Upper lobe of right lung (tissue), 1 donor: ENCODE measurements around the gene OMD. TPM values are rescaled to one million over a fixed set of nuclear protein-coding genes. Genes with fewer than 3 reads are reported as not detected.

Experiments
- ATAC-seq: fragments of 200-7000 bp; cut with Tn5 transposase; one replicate; pipeline ENCODE4 v1.9.1; 2020; ENCODE audit warnings: mild to moderate bottlenecking, moderate library complexity
- DNase-seq: peaks from one replicate; pipeline ENCODE4 v3.0.0-alpha.2; 2020
- H3K27ac ChIP-seq: fragments of 200-600 bp; one replicate; pipeline ENCODE4 v1.8.0; 2022
- H3K27me3 ChIP-seq: fragments of 200-600 bp; one replicate; pipeline ENCODE4 v1.8.0; 2022; ENCODE audit warnings: mild to moderate bottlenecking
- H3K36me3 ChIP-seq: fragments of 200-600 bp; one replicate; pipeline ENCODE4 v1.8.0; 2022
- H3K4me1 ChIP-seq: fragments of 200-600 bp; one replicate; pipeline ENCODE4 v1.8.0; 2022
- H3K4me3 ChIP-seq: fragments of 200-600 bp; one replicate; pipeline ENCODE4 v1.8.0; 2022; ENCODE audit warnings: mild to moderate bottlenecking
- H3K9me3 ChIP-seq: fragments of 200-600 bp; one replicate; pipeline ENCODE4 v1.8.0; 2022
- CTCF ChIP-seq: fragments of 200-600 bp; IDR thresholded peaks from one replicate; pipeline ENCODE4 v1.8.0; 2022; ENCODE audit warnings: antibody characterized with exemption
- intact Hi-C: fragments of 100-400 bp; cut with DNase I; formaldehyde crosslinking; loops from one replicate; pipeline ENCODE4 v1.11.0; 2022
- total RNA-seq: library from RNA; stranded (reverse); fragmentation: NEBNext Ultra II Directional; extraction: Animal tissue kit (Norgen Biotek cat#: 25700); gene quantifications from one replicate; pipeline ENCODE4 v1.2.1, GENCODE V29; 2021
- donor health status: DM: no; HTN: yes; CAD: no; lungs with severe emphysema.

OMD gene
- total RNA-seq, 1 donor from 2014 or later = 6.5 TPM

- Histone ChIP-seq H3K4me3 (no peak overlapping the region), H3K27me3 (no peaks in the 10 kb centered on the region), H3K36me3 (no peaks in the 10 kb centered on the region), H3K4me1 (no peaks in the 10 kb centered on the region), H3K9me3 (no peaks in the 10 kb centered on the region), H3K27ac (no peak overlapping the region)
- no peak for TF ChIP-seq CTCF
- ATAC-seq = no peak
- intact Hi-C loops = no loop called here
- DNase-seq = no peak
These were observed 42.5 kb downstream of the OMD start for GRCh38 chr9:92381775-92382174.

GRCh38 chr9:92380603-92381002 is 43.7 kb downstream of the OMD start:
- no peaks in the 10 kb centered on the region for H3K27me3 ChIP-seq
- no peaks in the 10 kb centered on the region for H3K4me1 ChIP-seq
- intact Hi-C loops = no loop called here
- no peak for TF ChIP-seq CTCF
- H3K9me3 ChIP-seq = no peaks in the 10 kb centered on the region
- no peaks in the 10 kb centered on the region for H3K36me3 ChIP-seq
- no peak overlapping the region for H3K4me3 ChIP-seq
- no peak for ATAC-seq
- no peak overlapping the region for H3K27ac ChIP-seq
- no peak for DNase-seq

- DNase-seq (no peak), ATAC-seq (no peak)
- Histone ChIP-seq H3K27me3 (no peaks in the 10 kb centered on the region), H3K4me1 (no peaks in the 10 kb centered on the region), H3K4me3 (no peak overlapping the region), H3K27ac (no peak overlapping the region), H3K36me3 (no peaks in the 10 kb centered on the region), H3K9me3 (no peaks in the 10 kb centered on the region)
- TF ChIP-seq CTCF = no peak
- intact Hi-C loops = no loop called here
These were observed 45.3 kb downstream of the OMD start for GRCh38 chr9:92378865-92379560.

- TF ChIP-seq CTCF = no peak
- ATAC-seq = no peak
- H3K27me3 ChIP-seq = no peaks in the 10 kb centered on the region
- no peak for DNase-seq
- no peaks in the 10 kb centered on the region for H3K9me3 ChIP-seq
- H3K27ac ChIP-seq = no peak overlapping the region
- H3K4me3 ChIP-seq = no peak overlapping the region
- intact Hi-C loops = no loop called here
- no peaks in the 10 kb centered on the region for H3K4me1 ChIP-seq
- H3K36me3 ChIP-seq = no peaks in the 10 kb centered on the region
These were observed 46.4 kb downstream of the OMD start for GRCh38 chr9:92377876-92378275.

- no peak overlapping the region for H3K4me3 ChIP-seq
- H3K9me3 ChIP-seq = no peaks in the 10 kb centered on the region
- no peaks in the 10 kb centered on the region for H3K36me3 ChIP-seq
- ATAC-seq (no peak), DNase-seq (no peak)
- H3K27me3 ChIP-seq = no peaks in the 10 kb centered on the region
- no peak for TF ChIP-seq CTCF
- intact Hi-C loops = no loop called here
- no peak overlapping the region for H3K27ac ChIP-seq
- H3K4me1 ChIP-seq = no peaks in the 10 kb centered on the region
These were observed 51.1 kb downstream of the OMD start for GRCh38 chr9:92373167-92373566.

GRCh38 chr9:92369075-92369474 is 55.2 kb downstream of the OMD start:
- no peaks in the 10 kb centered on the region for H3K27me3 ChIP-seq
- intact Hi-C loops = no loop called here
- no peaks in the 10 kb centered on the region for H3K36me3 ChIP-seq
- ATAC-seq = no peak
- no peak overlapping the region for H3K27ac ChIP-seq
- no peak for DNase-seq
- TF ChIP-seq CTCF = no peak
- H3K4me1 ChIP-seq = no peaks in the 10 kb centered on the region
- no peaks in the 10 kb centered on the region for H3K9me3 ChIP-seq
- H3K4me3 ChIP-seq = no peak overlapping the region
